Measurements from ENCODE around the gene HINFP.
A peak's percentile ranks its signal among the peaks of the same experiment; 100 is the strongest.
"Not testable (repeated sequence)": the region's sequence is repeated elsewhere in the genome, so short reads cannot be mapped to it uniquely, and the experiment has no call there.

The HINFP gene

DNA sequence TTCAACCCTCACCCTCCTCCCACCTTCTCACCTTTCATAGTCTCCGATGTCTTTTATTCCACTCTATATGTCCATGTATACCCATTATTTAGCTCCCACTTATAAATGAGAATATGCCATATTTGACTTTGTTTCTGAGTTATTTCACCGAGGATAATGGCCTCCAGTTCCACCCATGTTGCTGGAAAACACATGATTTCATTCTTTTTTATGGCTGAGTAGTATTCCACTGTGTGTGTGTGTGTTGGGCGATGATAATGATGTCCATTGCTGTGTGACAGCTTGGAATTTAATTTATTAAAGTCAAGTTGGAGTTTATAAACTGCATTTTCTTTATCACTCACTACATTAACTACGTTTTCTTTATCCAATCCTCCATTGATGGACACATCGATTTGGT, 3.2 kb upstream of the HINFP start:
- DNase-seq: no peak

DNA sequence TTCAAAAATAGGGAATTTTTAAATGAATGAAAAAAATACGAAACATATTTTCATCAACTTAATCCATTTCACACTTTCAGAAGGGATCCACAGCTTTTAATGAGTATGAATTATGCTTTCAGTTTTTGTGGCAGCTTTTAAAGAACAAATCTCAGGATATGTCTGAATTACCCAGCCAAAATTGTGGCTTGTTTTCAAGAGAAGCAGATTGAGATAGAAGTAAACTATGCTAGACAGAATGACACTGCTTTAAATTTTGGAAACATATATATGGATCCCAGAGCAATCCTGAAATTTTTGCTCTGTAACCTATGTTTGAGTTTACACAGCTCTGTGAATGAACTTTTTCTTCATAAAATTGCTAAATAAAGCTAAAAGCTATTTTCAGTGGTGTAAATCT, 2.4 kb upstream of the HINFP start:
- no peak for DNase-seq

DNA sequence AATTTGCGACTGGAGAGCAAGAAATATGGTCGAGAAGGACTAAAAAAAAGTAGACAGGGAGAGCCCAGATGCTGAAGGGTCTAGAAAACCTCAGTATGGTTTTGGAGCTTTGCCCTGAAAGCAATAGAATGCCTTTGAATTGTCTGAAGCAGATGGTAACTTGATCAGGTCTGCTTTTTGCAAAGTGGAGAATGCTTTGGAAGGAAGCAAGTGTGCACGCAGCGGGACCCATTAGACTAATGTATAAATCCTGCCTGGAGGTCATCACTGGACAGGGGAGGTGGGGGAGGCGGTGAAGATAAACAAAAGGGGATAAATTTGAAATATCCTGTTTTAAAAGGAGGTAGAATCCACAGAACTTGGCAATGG, 757 bp upstream of the HINFP start:
- DNase-seq: no peak

DNA sequence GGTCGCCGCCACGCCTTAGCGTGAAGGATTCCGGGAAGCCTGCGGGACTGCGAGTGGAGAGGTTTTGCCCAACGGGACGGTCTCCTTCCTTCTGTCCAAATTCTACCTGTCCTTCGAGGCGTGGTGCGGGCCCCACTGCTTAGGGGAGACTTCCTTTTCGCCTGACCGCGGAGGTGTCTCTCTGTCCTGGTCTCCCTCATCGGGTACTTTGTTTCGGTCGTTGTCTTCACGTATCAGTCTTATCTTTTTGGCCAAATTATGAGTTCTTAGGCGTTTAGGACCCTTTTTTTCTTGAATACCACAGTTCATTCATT, 388 bp downstream of the HINFP start:
- no peak for DNase-seq

DNA sequence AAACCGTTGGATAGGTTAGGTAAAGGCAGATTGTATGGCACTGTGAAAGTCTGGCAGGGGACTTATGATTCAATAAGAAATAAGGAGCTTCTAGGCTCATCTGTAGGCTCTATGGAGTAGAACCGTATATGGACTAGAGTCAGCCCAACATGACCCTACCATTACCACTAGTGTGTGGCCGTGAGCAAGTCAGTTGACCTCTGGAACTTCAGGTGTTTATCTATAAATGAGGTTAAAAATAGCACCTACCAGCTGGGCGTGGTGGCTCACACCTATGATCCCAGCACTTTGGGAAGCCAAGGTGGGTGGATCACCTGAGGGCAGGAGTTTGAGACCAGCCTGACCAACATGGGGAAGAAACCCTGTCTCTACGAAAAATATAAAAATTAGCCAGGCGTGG, 4.4 kb downstream of the HINFP start:
- no peak for DNase-seq

DNA sequence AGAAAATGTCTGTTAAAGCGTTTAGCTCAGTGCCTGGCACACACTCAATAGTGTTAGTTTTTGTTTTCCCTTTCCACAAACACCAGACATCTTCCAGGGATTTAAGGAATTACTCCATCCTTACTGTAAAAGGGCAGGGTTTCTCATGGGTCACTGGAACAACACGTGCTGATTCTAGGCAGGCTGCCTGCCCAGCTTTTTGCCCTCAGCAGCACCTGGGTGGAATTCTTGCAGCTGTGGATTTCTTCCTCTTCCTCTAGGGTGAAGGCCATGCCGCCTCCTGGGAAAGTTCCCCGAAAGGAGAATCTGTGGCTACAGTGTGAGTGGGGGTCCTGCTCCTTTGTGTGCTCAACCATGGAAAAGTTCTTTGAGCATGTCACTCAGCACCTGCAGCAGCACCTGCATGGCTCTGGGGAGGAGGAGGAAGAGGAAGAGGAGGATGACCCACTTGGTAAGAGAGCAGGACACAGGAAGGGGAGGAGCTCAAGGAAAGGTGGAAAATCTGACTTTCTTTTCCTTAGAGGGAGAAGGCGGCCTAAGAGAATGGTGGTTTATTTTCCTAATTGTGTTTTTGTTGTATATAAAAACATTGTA, 5.4 kb downstream of the HINFP start:
- DNase-seq: no peak

DNA sequence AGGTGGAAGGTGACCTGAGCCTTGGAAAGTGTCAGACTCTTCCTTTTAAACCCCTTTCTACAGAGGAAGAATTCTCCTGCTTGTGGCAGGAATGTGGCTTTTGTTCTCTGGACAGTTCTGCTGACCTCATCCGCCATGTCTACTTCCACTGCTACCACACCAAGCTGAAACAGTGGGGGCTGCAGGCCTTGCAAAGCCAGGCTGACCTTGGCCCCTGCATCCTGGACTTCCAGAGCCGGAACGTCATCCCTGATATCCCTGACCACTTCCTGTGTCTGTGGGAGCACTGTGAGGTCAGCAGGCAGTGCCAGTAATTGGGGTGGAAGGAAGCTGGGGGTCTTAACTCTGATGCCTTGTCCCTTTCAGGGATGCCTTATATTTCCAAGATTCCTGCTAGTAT, 9.3 kb downstream of the HINFP start:
- no peak for DNase-seq

DNA sequence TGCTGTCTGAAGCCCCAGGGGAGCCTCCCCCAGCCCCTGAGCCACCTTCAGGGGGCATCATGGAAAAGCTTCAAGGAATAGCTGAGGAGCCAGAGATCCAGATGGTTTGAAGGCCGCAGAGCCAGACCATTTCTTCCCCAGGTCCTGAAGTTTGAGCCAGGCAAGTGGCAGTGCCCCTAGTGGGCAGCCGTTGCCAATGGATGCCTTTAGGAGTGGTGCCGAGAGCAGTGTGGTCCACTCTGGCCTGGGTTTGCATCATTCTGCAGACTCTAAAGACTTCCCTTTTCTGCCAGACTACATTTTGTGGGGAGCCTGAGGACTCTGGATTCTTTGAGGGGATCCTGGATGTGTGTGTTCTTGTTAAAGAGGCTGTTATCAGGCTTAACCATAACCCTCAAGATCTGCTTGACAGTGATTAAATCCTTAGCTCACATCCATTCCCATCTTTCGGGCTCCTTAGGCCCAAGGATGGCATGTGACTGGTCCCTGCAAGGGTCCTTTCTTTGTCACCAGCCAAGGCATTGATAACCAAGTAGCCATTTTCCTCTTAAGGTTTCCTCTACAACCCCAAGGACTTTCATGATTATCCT, 13.1 kb downstream of the HINFP start:
- DNase-seq: no peak

DNA sequence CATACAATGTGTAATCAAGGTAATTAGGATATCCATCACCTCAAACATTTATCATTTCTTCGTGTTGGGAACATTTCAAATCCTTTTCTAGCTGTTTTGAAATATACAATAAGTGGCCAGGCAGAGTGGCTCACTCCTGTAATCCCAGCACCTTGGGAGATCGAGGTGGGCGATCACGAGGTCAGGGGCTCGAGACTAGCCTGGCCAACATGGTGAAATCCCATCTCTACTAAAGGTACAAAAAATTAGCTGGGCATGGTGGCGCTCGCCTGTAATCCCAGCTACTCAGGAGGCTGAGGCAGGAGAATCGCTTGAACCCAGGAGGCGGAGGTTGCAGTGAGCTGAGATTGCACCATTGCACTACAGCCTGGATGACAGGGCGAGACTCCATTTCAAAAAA, 17.9 kb downstream of the HINFP start:
- not testable (repeated sequence) for DNase-seq

DNA sequence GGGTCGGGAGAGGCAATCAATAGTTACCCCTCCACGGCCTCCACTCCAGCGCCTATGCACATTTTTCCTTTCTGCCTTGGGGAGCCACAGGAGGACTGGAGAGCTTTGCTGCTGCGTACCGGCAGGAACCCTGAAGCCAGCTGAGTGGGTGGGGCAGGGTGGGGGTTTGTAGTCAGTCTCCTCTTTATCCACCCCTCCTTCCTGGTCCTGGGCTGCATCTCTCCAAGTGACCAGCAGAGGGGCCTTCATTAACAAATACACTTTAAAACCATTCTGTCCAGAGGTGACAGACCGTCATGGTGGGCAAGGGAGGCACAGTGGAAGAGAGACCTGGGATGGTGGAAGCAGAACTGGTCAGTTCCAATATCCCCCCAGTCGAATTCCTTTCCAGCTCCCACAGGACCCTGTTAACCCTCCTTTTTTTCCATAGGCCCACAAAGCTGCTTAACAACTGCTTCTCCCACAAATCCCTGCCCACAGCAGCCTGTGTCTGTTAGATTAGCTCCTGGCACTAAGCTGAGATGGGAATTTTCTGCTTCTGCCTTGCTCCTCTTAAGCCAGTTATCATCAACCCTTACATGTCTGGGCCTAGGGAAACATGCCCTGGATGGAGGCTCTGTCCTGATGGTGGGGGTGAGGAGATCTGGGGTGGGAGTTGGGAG, 23.6 kb downstream of the HINFP start:
- peak; percentile 69 for DNase-seq

DNA sequence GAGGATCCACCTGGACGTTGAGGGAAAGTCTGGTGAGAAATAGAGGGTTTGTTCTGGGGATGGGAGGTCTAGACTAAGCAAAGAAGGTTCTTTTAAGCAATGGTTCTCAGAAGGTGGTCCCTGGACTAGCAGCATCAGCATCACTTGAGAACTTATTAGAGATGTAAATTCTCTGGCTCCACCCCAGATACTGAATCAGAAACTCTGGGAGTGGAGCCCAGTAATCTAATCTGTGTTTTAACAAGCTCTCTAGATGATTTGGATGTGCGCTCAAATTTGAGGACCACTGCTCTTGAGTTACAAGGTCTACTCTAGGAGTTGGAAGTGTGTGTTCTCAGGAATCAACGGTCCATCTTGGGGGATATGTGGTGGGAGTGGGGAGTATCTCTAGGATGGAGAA, 24.2 kb downstream of the HINFP start:
- no peak for DNase-seq

DNA sequence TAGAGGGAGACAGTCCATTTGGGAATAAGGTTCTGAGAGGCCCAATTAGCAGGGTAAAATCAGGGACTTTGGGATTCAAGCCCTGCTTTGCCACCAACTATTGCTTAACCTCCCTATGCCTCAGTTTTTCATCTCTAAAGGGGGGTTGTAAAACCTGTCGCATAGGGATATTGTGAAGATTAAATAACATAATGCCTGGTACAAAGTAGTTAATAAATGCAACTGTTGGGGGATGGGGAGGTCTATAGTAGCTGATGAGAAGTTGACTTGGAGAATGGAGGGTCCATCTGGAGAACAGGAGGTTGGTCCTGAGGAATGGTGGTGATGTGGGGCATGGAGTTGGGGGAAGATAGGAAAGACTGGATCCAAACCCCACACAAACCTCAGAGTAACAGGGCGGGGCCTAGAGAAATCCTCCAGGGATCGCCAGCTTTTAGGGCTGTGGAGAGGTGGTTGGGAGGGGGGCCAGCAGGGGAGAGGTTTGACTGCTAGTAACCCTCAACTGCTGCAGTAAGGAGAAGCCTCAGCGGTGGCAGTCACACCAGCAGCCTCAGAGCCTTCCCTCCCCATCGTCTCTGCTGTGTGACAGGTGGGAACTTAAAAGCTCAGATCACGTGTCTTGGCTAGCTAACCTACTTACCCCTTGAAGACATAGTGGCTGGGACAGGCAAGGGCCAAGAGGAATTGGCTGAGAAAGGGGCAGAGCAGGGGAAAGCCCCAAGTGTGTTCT, 26.4 kb downstream of the HINFP start:
- DNase-seq: no peak

DNA sequence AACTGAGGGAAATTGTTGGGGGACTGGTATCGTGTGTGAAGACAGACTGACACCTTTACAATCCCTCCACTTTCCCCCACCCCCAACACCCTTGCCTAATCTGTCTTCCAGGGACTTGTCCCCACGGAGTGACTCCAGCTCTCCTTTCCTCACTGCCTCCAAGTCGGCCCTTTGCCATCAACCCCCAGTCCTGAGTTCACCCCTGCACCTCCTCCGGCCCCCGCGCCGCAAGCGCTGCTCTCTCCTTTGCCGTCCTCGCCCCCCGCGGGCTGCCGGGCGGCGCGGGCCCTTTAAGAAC, 27.3 kb downstream of the HINFP start:
- no peak for DNase-seq

DNA sequence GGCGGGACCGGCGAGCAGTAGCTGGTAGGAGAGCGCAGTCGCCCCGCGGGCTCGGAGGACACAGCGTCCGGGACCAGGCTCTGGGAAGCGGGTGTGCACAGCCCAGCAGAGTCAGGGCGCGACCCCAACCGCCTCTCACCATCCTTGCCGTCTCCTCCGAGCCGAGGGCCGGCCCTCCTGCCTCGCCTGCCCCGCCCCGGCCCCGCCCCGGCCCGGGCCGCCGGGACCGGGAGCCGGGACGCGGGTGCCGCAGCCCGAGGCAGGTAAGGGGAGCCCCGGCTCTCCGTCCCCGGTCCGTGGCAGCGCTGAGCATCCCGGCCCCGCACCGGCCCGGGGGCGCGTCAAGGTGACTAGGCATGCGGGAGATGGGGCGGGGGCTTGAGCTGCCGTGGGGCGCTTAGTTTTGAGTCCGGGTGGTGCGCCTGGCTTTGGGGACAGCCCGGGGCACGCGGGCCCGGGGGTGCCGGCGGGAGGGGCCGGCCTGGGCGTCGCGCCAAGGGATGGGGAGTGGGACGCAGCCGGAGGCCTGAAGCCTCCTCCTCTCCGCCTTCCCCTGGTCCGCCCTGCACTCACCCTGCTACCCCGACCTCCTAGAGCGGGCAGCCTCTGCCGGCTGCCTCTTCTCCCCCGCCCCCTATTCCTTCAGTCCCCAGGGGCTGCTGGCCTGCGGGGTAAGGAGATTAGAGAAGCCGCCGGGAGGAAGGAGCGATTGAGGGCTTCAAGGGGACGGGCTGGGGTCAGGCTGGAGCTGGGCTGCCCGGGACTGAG, 27.8 kb downstream of the HINFP start, which contains the start of gene ABCG4:
TSS of gene ABCG4 (plus strand) at position 35 of the 768 bp plus-strand sequence. CDS start 914 bp downstream, outside the sequence.
- DNase-seq: peak; percentile 50

DNA sequence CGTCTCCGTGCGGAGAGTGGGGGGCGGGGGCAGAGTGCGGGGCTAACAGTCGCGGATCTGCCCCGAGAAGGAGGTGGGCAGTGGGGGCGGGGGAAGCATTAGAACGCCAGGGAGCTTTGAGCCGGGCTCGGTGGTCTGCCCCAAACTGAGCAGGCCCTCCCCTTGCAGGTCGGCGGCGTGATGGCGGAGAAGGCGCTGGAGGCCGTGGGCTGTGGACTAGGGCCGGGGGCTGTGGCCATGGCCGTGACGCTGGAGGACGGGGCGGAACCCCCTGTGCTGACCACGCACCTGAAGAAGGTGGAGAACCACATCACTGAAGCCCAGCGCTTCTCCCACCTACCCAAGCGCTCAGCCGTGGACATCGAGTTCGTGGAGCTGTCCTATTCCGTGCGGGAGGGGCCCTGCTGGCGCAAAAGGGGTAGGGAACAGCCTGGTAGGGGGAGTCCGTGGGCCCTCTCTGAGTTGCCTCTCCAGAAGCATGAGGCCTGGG, 28.5 kb downstream of the HINFP start:
- DNase-seq: no peak

DNA sequence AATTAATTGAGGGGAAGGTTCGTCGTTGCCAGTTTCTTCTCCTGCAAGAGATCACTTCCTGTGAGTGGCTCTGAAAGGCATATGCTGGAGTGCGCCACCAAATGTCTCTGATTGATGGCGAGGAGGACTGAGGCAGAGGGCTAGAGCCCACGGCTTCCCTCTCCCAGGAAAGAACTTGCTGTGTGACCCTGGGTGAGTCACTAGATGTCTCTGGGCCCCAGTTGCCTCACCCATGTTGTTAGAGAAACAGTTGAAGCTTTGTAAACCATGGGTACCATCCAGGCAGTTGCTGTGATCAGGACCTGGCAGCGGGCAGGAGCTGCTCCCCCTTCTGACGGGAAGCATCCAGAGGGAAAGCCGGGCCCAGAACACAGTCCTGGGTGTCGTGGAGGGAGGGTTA, 30.7 kb downstream of the HINFP start:
- no peak for DNase-seq

DNA sequence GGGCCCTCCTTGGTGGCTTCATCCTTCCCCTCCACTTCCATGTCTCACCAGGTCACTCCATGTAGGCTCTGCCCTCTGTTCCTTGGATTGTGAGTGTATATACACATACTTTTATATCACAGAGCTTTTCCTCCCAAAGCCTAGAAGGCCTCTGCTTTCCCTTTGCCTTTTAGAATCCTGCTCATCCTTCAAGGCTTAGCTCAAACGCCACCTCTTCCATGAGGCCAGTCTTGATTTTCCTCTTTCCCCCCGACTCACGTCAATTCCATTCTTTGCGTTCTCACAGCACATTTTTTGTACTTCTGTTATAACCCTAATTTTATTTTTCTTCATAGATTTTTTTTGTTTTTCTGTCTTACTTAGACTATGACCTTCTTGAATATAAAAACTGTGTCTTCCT, 31.2 kb downstream of the HINFP start:
- DNase-seq: no peak

DNA sequence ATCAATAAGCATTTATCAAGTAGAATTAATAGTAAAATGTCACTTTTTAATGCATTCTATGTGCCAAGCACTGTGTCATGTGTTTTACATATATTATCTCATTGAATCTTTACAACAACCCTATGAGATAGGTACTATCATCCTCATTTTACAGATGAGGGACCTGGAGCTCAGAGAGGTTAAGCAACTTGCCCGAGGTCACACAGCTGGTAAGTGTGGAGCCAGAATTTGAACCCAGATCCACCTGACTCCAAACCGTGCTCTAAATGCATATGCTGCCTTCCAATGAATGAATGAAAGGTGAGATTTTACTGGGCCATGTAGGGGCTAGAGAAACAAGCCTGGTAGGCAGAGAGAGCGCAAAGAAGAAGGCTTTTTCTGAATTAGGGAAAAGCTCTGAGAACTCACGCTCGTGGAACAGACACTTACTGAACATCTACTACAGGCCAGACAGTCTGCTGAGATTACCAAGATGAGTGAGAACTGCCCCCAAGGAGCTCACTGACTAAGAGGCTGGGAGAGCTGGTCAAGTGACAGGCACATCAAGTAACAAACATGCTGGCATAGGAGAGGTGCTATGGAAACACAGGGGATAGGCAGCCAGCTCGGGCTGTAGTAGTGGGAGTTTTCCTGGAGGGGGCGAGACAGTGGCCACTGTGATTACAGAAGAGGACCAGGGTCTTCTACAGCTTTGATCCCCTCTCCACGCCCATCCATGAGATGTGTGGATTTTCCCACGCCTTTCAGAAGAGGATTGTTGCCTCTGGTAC, 31.9 kb downstream of the HINFP start:
- DNase-seq: no peak

DNA sequence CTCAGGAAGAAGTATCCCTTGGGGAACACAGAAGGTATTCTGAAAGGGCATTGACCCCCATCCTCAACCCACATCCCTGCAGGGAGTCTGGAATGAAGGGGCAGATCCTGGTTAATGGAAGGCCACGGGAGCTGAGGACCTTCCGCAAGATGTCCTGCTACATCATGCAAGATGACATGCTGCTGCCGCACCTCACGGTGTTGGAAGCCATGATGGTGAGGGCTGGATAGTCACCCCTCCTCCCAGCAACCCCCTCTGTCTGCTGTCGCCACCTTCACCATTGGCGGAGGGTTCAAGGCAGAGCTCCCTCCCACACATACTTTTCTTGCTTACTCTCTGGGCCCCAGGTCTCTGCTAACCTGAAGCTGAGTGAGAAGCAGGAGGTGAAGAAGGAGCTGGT, 32.8 kb downstream of the HINFP start:
- DNase-seq: no peak

DNA sequence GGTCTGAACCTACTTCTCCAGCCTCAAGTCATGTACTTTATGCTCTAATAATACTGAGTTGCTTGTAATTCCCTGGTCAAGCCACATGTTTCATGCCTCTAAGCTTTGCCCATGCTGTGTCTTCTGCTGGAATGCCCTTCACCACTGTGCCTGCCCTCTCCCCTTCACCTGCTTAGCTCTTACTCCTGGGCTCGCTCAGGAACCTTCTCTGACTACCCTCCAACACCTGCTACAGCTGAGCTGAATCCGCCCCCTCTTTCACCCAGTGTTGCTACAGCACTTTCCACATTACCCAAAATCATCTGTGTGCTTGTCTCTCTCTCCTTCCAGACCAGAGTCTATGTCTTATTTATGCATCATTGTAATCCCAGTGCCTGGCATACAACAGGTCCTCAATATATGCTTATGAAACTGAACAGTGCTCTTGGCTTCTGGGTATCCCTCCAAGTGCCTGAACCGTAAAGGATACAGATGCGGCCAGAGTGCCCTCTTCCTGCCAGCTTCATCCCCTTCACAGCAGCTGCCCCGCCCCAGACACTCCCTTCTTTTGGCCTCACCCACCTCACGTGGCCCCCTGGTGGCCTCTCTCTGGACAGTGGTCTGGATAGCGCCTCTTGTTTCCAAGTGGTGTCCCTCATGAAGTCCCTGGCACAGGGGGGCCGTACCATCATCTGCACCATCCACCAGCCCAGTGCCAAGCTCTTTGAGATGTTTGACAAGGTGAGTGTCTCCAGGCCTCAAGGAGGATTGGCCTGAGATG, 34.5 kb downstream of the HINFP start:
- DNase-seq: no peak

DNA sequence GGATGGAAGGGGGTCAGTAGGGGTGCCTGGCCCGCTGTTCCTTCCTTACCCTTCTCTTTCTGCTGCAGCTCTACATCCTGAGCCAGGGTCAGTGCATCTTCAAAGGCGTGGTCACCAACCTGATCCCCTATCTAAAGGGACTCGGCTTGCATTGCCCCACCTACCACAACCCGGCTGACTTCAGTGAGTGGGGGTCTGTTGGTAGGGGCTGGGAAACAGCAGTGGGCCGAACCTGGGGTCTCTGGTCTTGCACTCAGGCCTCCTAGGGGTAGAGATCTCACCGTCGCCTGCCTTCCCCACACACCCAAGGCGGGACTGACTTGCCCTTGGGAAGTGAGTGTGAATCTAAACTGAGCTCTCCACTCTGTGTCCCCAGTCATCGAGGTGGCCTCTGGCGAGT, 35.1 kb downstream of the HINFP start:
- no peak for DNase-seq

DNA sequence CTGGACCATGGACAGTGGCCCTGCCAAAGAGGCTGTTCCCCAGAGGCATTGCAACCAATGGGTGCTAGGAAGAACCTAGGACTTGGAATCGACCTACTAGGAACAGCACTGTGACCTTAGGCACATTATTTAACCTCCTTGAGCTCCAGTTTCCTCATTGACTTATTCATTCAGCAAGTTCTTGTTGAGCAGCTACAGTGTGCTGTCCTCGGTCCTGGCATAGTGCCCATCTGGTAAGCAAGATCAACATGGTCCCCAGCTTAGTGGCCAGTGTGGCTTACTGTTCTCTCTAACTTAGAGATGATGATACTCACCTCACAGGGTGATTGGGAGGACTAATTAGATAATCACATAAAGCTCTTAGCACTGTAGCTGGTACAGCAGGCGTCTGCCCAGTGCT, 35.7 kb downstream of the HINFP start:
- DNase-seq: no peak

Data from NCI-H526 treated with DMSO at 0.1 percent for 48 hours (cell line).